HepG2 (cell line): Measurements from ENCODE around the gene TMTC2. TPM values are rescaled to one million over a fixed set of nuclear protein-coding genes. Genes with fewer than 3 reads are reported as not detected.

Experiments
- ATAC-seq: fragments of 200-7000 bp; cut with Tn5 transposase; 3 replicates; pipeline ENCODE4 v1.9.1; 2020; ENCODE audit warnings: mild to moderate bottlenecking, moderate library complexity
- BruUV-seq: library from RNA; stranded (reverse); fragments of 400-500 nt; replicated peaks from 2 replicates; lab custom pipeline; 2021; lab: Mats Ljungman, UMichigan
- CTCF ChIA-PET: fragments of 300-600 bp; formaldehyde crosslinking; extraction: SDS; loops from one replicate; lab custom pipeline; 2021; ENCODE audit warnings: low total read pairs, inconsistent platforms, low intra/inter-chr PET ratio; lab: Yijun Ruan, JAX
- POLR2A ChIA-PET: fragments of 350-600 bp; sonication (Branson Sonifier 250); formaldehyde crosslinking; loops from one replicate; lab custom pipeline; 2020; ENCODE audit warnings: antibody characterized with exemption, inconsistent platforms; lab: Yijun Ruan, JAX
- DNase-seq: peaks from one replicate; pipeline ENCODE4 v3.0.0-alpha.2; 2015; ENCODE audit warnings: low spot score
- FAIRE-seq: peaks from 3 replicates; lab custom pipeline; 2011; peaks lifted over from hg19 to GRCh38; lab: Jason Lieb, UNC
- H2AFZ ChIP-seq: one replicate; pipeline ENCODE4 v1.6.1; 2011; ENCODE audit warnings: low read length, inconsistent platforms
- H3K27ac ChIP-seq: fragments of 300-600 bp; 3 replicates; pipeline ENCODE4 v1.8.0; 2011; ENCODE audit warnings: mixed run types, mild to moderate bottlenecking, mixed read lengths, low read length, inconsistent platforms; ENCODE audit not compliant: insufficient read depth; ENCODE audit errors: extremely low read length
- H3K27me3 ChIP-seq, 2 experiments: fragments of 200-600 bp in 1 of 2; 2 replicates in 1 of 2; 3 replicates in 1 of 2; pipeline versions ENCODE4 v1.6.0 to v1.8.0; 2011; ENCODE audit warnings: low read length in 2 of 2, mild to moderate bottlenecking in 2 of 2, moderate library complexity in 2 of 2, inconsistent platforms in 1 of 2; ENCODE audit not compliant: insufficient read depth in 2 of 2, control insufficient read depth in 1 of 2
- H3K36me3 ChIP-seq, 2 experiments: fragments of 200-600 bp in 1 of 2; replicated peaks in 1 of 2; 2 replicates in 1 of 2; 3 replicates in 1 of 2; pipeline versions ENCODE4 v1.5.1 to v1.8.0; 2011; ENCODE audit warnings: low read length in 2 of 2, inconsistent platforms in 1 of 2; ENCODE audit not compliant: insufficient read depth in 2 of 2, control insufficient read depth in 1 of 2
- H3K4me1 ChIP-seq: 2 replicates; pipeline ENCODE4 v1.5.1; 2012; ENCODE audit warnings: low read length, inconsistent platforms; ENCODE audit not compliant: insufficient read depth
- H3K4me2 ChIP-seq: 2 replicates; pipeline ENCODE4 v1.6.0; 2011; ENCODE audit warnings: low read depth, low read length, inconsistent platforms
- H3K4me3 ChIP-seq, 3 experiments: fragments of 200-600 bp in 1 of 3; sonication (generic), shearing (Covaris generic) in 1 of 3; replicated peaks in 1 of 3; 2 replicates each; pipeline ENCODE4 v1.5.1; 2011 to 2016; ENCODE audit warnings: low read length in 3 of 3, inconsistent platforms in 2 of 3, low read depth in 2 of 3, mild to moderate bottlenecking in 2 of 3, control low read depth in 1 of 3, mixed read lengths in 1 of 3; ENCODE audit not compliant: insufficient read depth in 1 of 3
- H3K79me2 ChIP-seq: one replicate; pipeline ENCODE4 v1.6.1; 2011; ENCODE audit warnings: low read length, inconsistent platforms; ENCODE audit not compliant: insufficient read depth
- H3K9ac ChIP-seq: 2 replicates; pipeline ENCODE4 v1.6.0; 2011; ENCODE audit warnings: mild to moderate bottlenecking, low read depth, low read length, inconsistent platforms; ENCODE audit not compliant: insufficient read depth
- H3K9me3 ChIP-seq: 2 replicates; pipeline ENCODE4 v1.5.1; 2012; ENCODE audit warnings: mild to moderate bottlenecking, low read length
- H4K20me1 ChIP-seq: 2 replicates; pipeline ENCODE4 v1.6.0; 2011; ENCODE audit warnings: inconsistent platforms, mild to moderate bottlenecking, low read length, moderate library complexity; ENCODE audit not compliant: insufficient read depth
- CCDC6 ChIP-seq: sonication (generic); formaldehyde crosslinking; IDR thresholded peaks from 2 replicates; pipeline ENCODE4 v1.8.1; 2022; ENCODE audit warnings: mild to moderate bottlenecking, missing genetic modification reagents, moderate library complexity
- FOXP1 ChIP-seq, 2 experiments: fragments of 450-650 bp in 1 of 2; IDR thresholded peaks; 2 replicates each; pipeline ENCODE4 v1.6.1; 2017 to 2018; ENCODE audit warnings: antibody characterized with exemption in 1 of 2
- HMG20B ChIP-seq: conservative IDR thresholded peaks from 2 replicates; pipeline ENCODE4 v1.6.1; 2016; ENCODE audit warnings: missing genetic modification reagents, missing compliant biosample characterization
- MTA1 ChIP-seq: sonication (generic); formaldehyde crosslinking; IDR thresholded peaks from 2 replicates; pipeline ENCODE4 v1.4.0; 2020; ENCODE audit warnings: missing genetic modification reagents, mild to moderate bottlenecking, borderline replicate concordance
- NCOA5 ChIP-seq: sonication (generic); formaldehyde crosslinking; IDR thresholded peaks from 2 replicates; pipeline ENCODE4 v1.4.0; 2020; ENCODE audit warnings: missing genetic modification reagents
- PRDM15 ChIP-seq: sonication (generic); formaldehyde crosslinking; IDR thresholded peaks from 2 replicates; pipeline ENCODE4 v1.4.0; 2020; ENCODE audit warnings: missing genetic modification reagents
- THRA ChIP-seq: sonication (generic); formaldehyde crosslinking; IDR thresholded peaks from 2 replicates; pipeline ENCODE4 v1.4.0; 2020; ENCODE audit warnings: missing genetic modification reagents, borderline replicate concordance
- U2AF1 ChIP-seq: fragments of 200-400 bp; formaldehyde crosslinking; optimal IDR thresholded peaks from 2 replicates; pipeline ENCODE3; 2017; ENCODE audit warnings: mild to moderate bottlenecking, low read depth, low read length
- ZNF652 ChIP-seq: IDR thresholded peaks from 2 replicates; pipeline ENCODE4 v1.6.1; 2016; ENCODE audit warnings: low read depth, borderline replicate concordance
- WGBS: methylation state at CpG from one replicate; pipeline ENCODE4 v1.1.6; 2017; ENCODE audit warnings: low lambda C conversion rate; 5-methylcytosine and 5-hydroxymethylcytosine counted together
- in situ Hi-C: cut with HindIII; loops from 2 replicates; pipeline ENCODE4 v1.10.0; 2017; ENCODE audit warnings: low pct_unique_long_range_greater_than_20kb; ENCODE audit not compliant: extremely low pct_ligation_motif_present
- intact Hi-C: fragments of 100-400 bp; cut with micrococcal nuclease; formaldehyde crosslinking; loops from one replicate; pipeline ENCODE4 v1.10.0; 2022; ENCODE audit not compliant: unreplicated experiment
- polyA plus RNA-seq, 8 experiments: library from polyadenylated mRNA; depleted of rRNA in 3 of 8; stranded (reverse) in 7 of 8; unstranded in 1 of 8; fragments of >200 nt; fragmentation: Illumina TruSeq in 4 of 8; extraction: Trizol in 4 of 8; gene quantifications; 2 replicates each; pipeline versions ENCODE4 v1.2.1 to v1.2.3, GENCODE V29; 2011 to 2016; ENCODE audit warnings: low read depth in 4 of 8, missing spikeins in 1 of 8, mixed read lengths in 1 of 8; ENCODE audit not compliant: insufficient read depth in 1 of 8
- total RNA-seq, 5 experiments: library from RNA; depleted of rRNA; stranded (reverse); fragments of >200 nt; fragmentation: Illumina TruSeq; extraction: Trizol; gene quantifications; 2 replicates each; pipeline ENCODE4 v1.2.3, GENCODE V29; 2016; ENCODE audit warnings: low read depth in 1 of 5

TMTC2 gene
- total and polyA plus RNA-seq, 2 of the 13 experiments (the other 11 are each of a cell fraction or from before 2014, with no cell fraction given) = 0.55 to 0.63 TPM

DNA sequence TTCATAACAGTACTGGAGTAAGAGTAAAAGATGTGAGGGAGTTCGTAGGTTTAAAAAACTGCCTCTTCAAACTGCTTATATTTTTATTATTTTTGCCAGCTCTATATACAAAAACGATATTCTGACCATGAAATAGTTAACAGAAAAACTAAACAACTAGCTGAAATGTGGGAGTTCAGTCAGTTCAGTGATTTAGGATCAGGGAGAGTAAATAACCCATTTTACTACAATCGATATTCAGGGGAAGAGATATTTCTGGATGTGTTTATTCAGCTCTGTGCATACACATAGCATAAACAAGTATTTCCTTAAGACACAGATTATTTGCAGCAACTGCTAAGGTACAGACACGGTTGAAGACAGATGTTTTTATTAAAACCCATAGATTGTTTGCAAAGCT, 470.9 kb downstream of the TMTC2 start:
- Histone ChIP-seq H3K36me3 (no peaks in the 10 kb centered on the region), H3K4me3 (no peak overlapping the region), H3K9ac (no peak overlapping the region), H3K27ac (no peak overlapping the region), H3K4me2 (no peak overlapping the region), H3K9me3 (0 out of 2 replicates have a peak, but pooled peaks cover 7% of the 10 kb centered on the region), H2AFZ (no peak overlapping the region), H3K79me2 (no peaks in the 10 kb centered on the region), H3K4me1 (no peaks in the 10 kb centered on the region), H3K27me3 (no peaks in the 10 kb centered on the region), H4K20me1 (no peaks in the 10 kb centered on the region)
- intact Hi-C loops = no loop called here
- in situ Hi-C loops = no loop called here
- ChIA-PET POLR2A (no interaction called here), CTCF (no interaction called here)
- ATAC-seq = no peak
- no TSS peak for BruUV-seq
- TF ChIP-seq FOXP1 (IDR thresholded peaks at IDR 0.05) = no peak
- 0 out of 2 replicates have a peak, but pooled peaks have one; percentile 21 for TF ChIP-seq FOXP1 (CRISPR knock-in tag; IDR thresholded peaks at IDR 0.05)
- TF ChIP-seq CCDC6 (CRISPR knock-in tag) = no peak
- TF ChIP-seq U2AF1 = no peak
- TF ChIP-seq PRDM15 = no peak
- TF ChIP-seq NCOA5 (CRISPR knock-in tag) = no peak
- no peak for TF ChIP-seq THRA (CRISPR knock-in tag)
- no peak for TF ChIP-seq HMG20B (CRISPR knock-in tag)
- no peak for TF ChIP-seq MTA1 (CRISPR knock-in tag)
- peak; percentile 64 for TF ChIP-seq ZNF652 (CRISPR knock-in tag)
- no peak for DNase-seq
- no peak for FAIRE-seq
- WGBS = 10% methylated on average over 4 of the region's 4 CpGs
